COLO668 (cell line): ENCODE results near the gene ADARB1.

ENCODE experiments used
- DNase-seq: peaks from one replicate; lab custom pipeline; 2025; ENCODE audit not compliant: unreplicated experiment; lab: John Stamatoyannopoulos, UW

ADARB1 gene

GRCh38 chr21:45113543-45113942 is 39.2 kb downstream of the ADARB1 start:
- DNase-seq: no peak

GRCh38 chr21:45114072-45114471 is 39.7 kb downstream of the ADARB1 start:
- DNase-seq: no peak

GRCh38 chr21:45114475-45114874 is 40.1 kb downstream of the ADARB1 start:
- DNase-seq: no peak

- no peak for DNase-seq
Observed at GRCh38 chr21:45115141-45115540, 40.8 kb downstream of the ADARB1 start.

- no peak for DNase-seq
Observed at GRCh38 chr21:45116066-45116465, 41.7 kb downstream of the ADARB1 start.

DNA sequence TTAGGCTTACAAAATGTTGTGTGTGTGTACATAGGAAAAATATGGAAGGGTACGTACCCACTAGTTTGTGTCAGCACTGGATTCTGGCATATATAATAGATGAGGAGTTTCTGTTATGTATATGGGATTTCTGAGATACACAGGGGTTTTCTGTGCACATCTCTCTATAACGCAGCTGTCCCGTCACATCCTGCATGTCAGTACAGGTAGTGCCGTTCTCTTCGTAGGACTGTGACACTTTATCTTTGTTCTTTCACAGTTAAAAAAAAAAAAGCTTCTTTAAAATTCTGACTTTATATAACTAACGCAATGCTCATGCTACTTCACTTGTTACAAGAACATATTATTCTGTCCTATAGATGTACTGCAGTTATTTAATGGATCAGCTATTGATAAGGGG is 42.9 kb downstream of the ADARB1 start:
- no peak for DNase-seq

- no peak for DNase-seq
Observed at GRCh38 chr21:45118099-45118498, 43.7 kb downstream of the ADARB1 start.

- DNase-seq: no peak
Observed at GRCh38 chr21:45119812-45120211, 45.4 kb downstream of the ADARB1 start.

- DNase-seq: no peak
Observed at GRCh38 chr21:45120975-45121374, 46.6 kb downstream of the ADARB1 start.

GRCh38 chr21:45122030-45122429 is 47.6 kb downstream of the ADARB1 start:
- no peak for DNase-seq

GRCh38 chr21:45122432-45123132 is 48.2 kb downstream of the ADARB1 start:
- no peak for DNase-seq

- no peak for DNase-seq
Observed at GRCh38 chr21:45123440-45123839, 49.1 kb downstream of the ADARB1 start.

- no peak for DNase-seq
Observed at GRCh38 chr21:45124596-45124995, 50.2 kb downstream of the ADARB1 start.

- DNase-seq: no peak
Observed at GRCh38 chr21:45125357-45125756, 51.0 kb downstream of the ADARB1 start.

- no peak for DNase-seq
Observed at GRCh38 chr21:45126204-45126626, 51.8 kb downstream of the ADARB1 start.

GRCh38 chr21:45126983-45127382 is 52.6 kb downstream of the ADARB1 start:
- DNase-seq: no peak

DNA sequence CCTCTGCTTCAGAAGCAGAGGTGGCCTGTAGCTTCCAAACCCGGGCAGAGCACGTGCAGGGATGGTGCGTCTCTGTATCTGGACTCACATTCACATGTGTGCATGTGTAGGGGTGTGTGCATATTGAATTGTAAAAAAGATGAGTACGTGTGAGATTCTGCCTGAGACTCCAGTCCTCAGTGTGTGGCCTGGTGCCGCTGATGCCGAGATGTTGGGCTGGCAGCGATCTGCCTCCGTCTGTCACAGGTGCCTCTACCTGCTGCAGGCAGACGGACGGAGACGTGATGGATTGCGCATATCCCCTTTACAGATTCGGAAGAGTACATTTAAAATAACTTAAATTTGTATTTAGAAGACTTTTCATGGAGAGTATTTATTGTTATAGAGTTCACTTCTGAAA is 53.6 kb downstream of the ADARB1 start:
- DNase-seq: no peak

- DNase-seq: peak; percentile 58
Observed at GRCh38 chr21:45128613-45129188, 54.3 kb downstream of the ADARB1 start.

- DNase-seq: no peak
Observed at GRCh38 chr21:45129189-45129923, 55.0 kb downstream of the ADARB1 start.

DNA sequence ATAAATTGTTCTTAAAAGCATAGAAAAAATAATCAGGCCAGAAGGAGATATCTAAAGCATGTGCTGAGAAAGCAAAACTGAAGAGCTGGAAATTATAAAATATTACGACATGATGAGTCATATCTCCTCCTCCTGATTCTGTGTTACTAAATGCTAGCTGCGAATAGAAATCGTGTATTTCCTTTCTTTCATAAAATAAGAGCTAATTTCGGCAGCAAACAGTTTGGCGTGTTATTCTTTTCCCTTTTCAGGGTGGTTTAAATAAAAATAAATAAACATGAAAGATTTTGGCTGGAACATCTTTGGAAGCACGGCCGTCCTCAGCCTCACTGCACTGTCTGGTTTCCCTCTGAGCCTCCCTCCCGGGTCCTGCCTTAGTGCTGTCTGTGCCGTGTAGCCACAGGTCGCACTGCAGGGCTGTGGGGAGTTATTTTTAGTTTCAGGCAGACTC is 56.0 kb downstream of the ADARB1 start:
- no peak for DNase-seq

GRCh38 chr21:45131537-45131999 is 57.2 kb downstream of the ADARB1 start:
- DNase-seq: no peak
